ENCODE results near the gene ST7.

Gene ST7

GRCh38 chr7:117183729-117184128, 230.4 kb downstream of the ST7 start:
- H3K27me3 ChIP-seq (ENCODE audit: insufficient read depth, insufficient read length): no peaks in the 10 kb centered on the region
- no peak overlapping the region for H3K9ac ChIP-seq (ENCODE audit: insufficient read length, low read depth)
- DNase-seq (ENCODE audit: low read depth, low spot score): no peak
- no peaks in the 10 kb centered on the region for H3K9me3 ChIP-seq (ENCODE audit: insufficient read depth, low read length)
- H3K4me1 ChIP-seq (ENCODE audit: insufficient read depth, insufficient read length): no peaks in the 10 kb centered on the region
- TF ChIP-seq ZNF274 (IDR thresholded peaks at IDR 0.05; ENCODE audit: low read depth, low read length) (no peak), YY1 (IDR thresholded peaks at IDR 0.05; ENCODE audit: insufficient read depth, insufficient read length) (no peak), SUZ12 (IDR thresholded peaks at IDR 0.05; ENCODE audit: extremely low read depth, insufficient read depth, insufficient read length) (no peak)
- H3K36me3 ChIP-seq (ENCODE audit: insufficient read depth, insufficient read length, low read length): no peaks in the 10 kb centered on the region
- H3K4me3 ChIP-seq (ENCODE audit: insufficient read length, low read depth): no peak overlapping the region

GRCh38 chr7:117184367-117184766, 231.1 kb downstream of the ST7 start:
- TF ChIP-seq ZNF274 (IDR thresholded peaks at IDR 0.05; ENCODE audit: low read depth, low read length) (no peak), YY1 (IDR thresholded peaks at IDR 0.05; ENCODE audit: insufficient read depth, insufficient read length) (no peak), SUZ12 (IDR thresholded peaks at IDR 0.05; ENCODE audit: extremely low read depth, insufficient read depth, insufficient read length) (no peak)
- Histone ChIP-seq H3K27me3 (ENCODE audit: insufficient read depth, insufficient read length) (no peaks in the 10 kb centered on the region), H3K36me3 (ENCODE audit: insufficient read depth, insufficient read length, low read length) (no peaks in the 10 kb centered on the region), H3K4me3 (ENCODE audit: insufficient read length, low read depth) (no peak overlapping the region), H3K9me3 (ENCODE audit: insufficient read depth, low read length) (no peaks in the 10 kb centered on the region), H3K9ac (ENCODE audit: insufficient read length, low read depth) (no peak overlapping the region), H3K4me1 (ENCODE audit: insufficient read depth, insufficient read length) (no peaks in the 10 kb centered on the region)
- no peak for DNase-seq (ENCODE audit: low read depth, low spot score)

- H3K9ac ChIP-seq (ENCODE audit: insufficient read length, low read depth): no peak overlapping the region
- H3K36me3 ChIP-seq (ENCODE audit: insufficient read depth, insufficient read length, low read length): peaks cover 4% of the 10 kb centered on the region
- H3K4me3 ChIP-seq (ENCODE audit: insufficient read length, low read depth): no peak overlapping the region
- no peaks in the 10 kb centered on the region for H3K27me3 ChIP-seq (ENCODE audit: insufficient read depth, insufficient read length)
- H3K4me1 ChIP-seq (ENCODE audit: insufficient read depth, insufficient read length): no peaks in the 10 kb centered on the region
- no peak for TF ChIP-seq ZNF274 (IDR thresholded peaks at IDR 0.05; ENCODE audit: low read depth, low read length)
- no peak for TF ChIP-seq SUZ12 (IDR thresholded peaks at IDR 0.05; ENCODE audit: extremely low read depth, insufficient read depth, insufficient read length)
- no peak for TF ChIP-seq YY1 (IDR thresholded peaks at IDR 0.05; ENCODE audit: insufficient read depth, insufficient read length)
- DNase-seq (ENCODE audit: low read depth, low spot score): no peak
- no peaks in the 10 kb centered on the region for H3K9me3 ChIP-seq (ENCODE audit: insufficient read depth, low read length)
Observed at GRCh38 chr7:117185124-117185523, 231.8 kb downstream of the ST7 start.

GRCh38 chr7:117186218-117187010, 233.1 kb downstream of the ST7 start:
- no peak overlapping the region for H3K9ac ChIP-seq (ENCODE audit: insufficient read length, low read depth)
- DNase-seq (ENCODE audit: low read depth, low spot score): no peak
- H3K4me1 ChIP-seq (ENCODE audit: insufficient read depth, insufficient read length): no peaks in the 10 kb centered on the region
- TF ChIP-seq YY1 (IDR thresholded peaks at IDR 0.05; ENCODE audit: insufficient read depth, insufficient read length): no peak
- TF ChIP-seq SUZ12 (IDR thresholded peaks at IDR 0.05; ENCODE audit: extremely low read depth, insufficient read depth, insufficient read length): no peak
- TF ChIP-seq ZNF274 (IDR thresholded peaks at IDR 0.05; ENCODE audit: low read depth, low read length): no peak
- no peaks in the 10 kb centered on the region for H3K27me3 ChIP-seq (ENCODE audit: insufficient read depth, insufficient read length)
- no peaks in the 10 kb centered on the region for H3K9me3 ChIP-seq (ENCODE audit: insufficient read depth, low read length)
- no peak overlapping the region for H3K4me3 ChIP-seq (ENCODE audit: insufficient read length, low read depth)
- peaks cover 7% of the 10 kb centered on the region for H3K36me3 ChIP-seq (ENCODE audit: insufficient read depth, insufficient read length, low read length)

GRCh38 chr7:117188376-117188775, 235.1 kb downstream of the ST7 start:
- Histone ChIP-seq H3K4me3 (ENCODE audit: insufficient read length, low read depth) (no peak overlapping the region), H3K27me3 (ENCODE audit: insufficient read depth, insufficient read length) (no peaks in the 10 kb centered on the region), H3K36me3 (ENCODE audit: insufficient read depth, insufficient read length, low read length) (peaks cover 7% of the 10 kb centered on the region), H3K9me3 (ENCODE audit: insufficient read depth, low read length) (no peaks in the 10 kb centered on the region), H3K9ac (ENCODE audit: insufficient read length, low read depth) (no peak overlapping the region), H3K4me1 (ENCODE audit: insufficient read depth, insufficient read length) (no peaks in the 10 kb centered on the region)
- no peak for TF ChIP-seq ZNF274 (IDR thresholded peaks at IDR 0.05; ENCODE audit: low read depth, low read length)
- TF ChIP-seq SUZ12 (IDR thresholded peaks at IDR 0.05; ENCODE audit: extremely low read depth, insufficient read depth, insufficient read length): no peak
- no peak for TF ChIP-seq YY1 (IDR thresholded peaks at IDR 0.05; ENCODE audit: insufficient read depth, insufficient read length)
- DNase-seq (ENCODE audit: low read depth, low spot score): no peak

GRCh38 chr7:117188949-117189592, 235.8 kb downstream of the ST7 start:
- no peak for DNase-seq (ENCODE audit: low read depth, low spot score)
- H3K36me3 ChIP-seq (ENCODE audit: insufficient read depth, insufficient read length, low read length): peaks cover 7% of the 10 kb centered on the region
- H3K9ac ChIP-seq (ENCODE audit: insufficient read length, low read depth): no peak overlapping the region
- H3K4me3 ChIP-seq (ENCODE audit: insufficient read length, low read depth): no peak overlapping the region
- no peaks in the 10 kb centered on the region for H3K4me1 ChIP-seq (ENCODE audit: insufficient read depth, insufficient read length)
- H3K27me3 ChIP-seq (ENCODE audit: insufficient read depth, insufficient read length): no peaks in the 10 kb centered on the region
- TF ChIP-seq SUZ12 (IDR thresholded peaks at IDR 0.05; ENCODE audit: extremely low read depth, insufficient read depth, insufficient read length) (no peak), ZNF274 (IDR thresholded peaks at IDR 0.05; ENCODE audit: low read depth, low read length) (no peak), YY1 (IDR thresholded peaks at IDR 0.05; ENCODE audit: insufficient read depth, insufficient read length) (no peak)
- no peaks in the 10 kb centered on the region for H3K9me3 ChIP-seq (ENCODE audit: insufficient read depth, low read length)

- H3K9me3 ChIP-seq (ENCODE audit: insufficient read depth, low read length): no peaks in the 10 kb centered on the region
- H3K9ac ChIP-seq (ENCODE audit: insufficient read length, low read depth): no peak overlapping the region
- H3K27me3 ChIP-seq (ENCODE audit: insufficient read depth, insufficient read length): no peaks in the 10 kb centered on the region
- H3K4me3 ChIP-seq (ENCODE audit: insufficient read length, low read depth): no peak overlapping the region
- no peak for TF ChIP-seq YY1 (IDR thresholded peaks at IDR 0.05; ENCODE audit: insufficient read depth, insufficient read length)
- TF ChIP-seq SUZ12 (IDR thresholded peaks at IDR 0.05; ENCODE audit: extremely low read depth, insufficient read depth, insufficient read length): no peak
- TF ChIP-seq ZNF274 (IDR thresholded peaks at IDR 0.05; ENCODE audit: low read depth, low read length): no peak
- no peak for DNase-seq (ENCODE audit: low read depth, low spot score)
- H3K4me1 ChIP-seq (ENCODE audit: insufficient read depth, insufficient read length): no peaks in the 10 kb centered on the region
- H3K36me3 ChIP-seq (ENCODE audit: insufficient read depth, insufficient read length, low read length): peaks cover 7% of the 10 kb centered on the region
Observed at GRCh38 chr7:117190104-117190503, 236.8 kb downstream of the ST7 start.
